ENCODE measurements around the gene EBF3. TPM values are rescaled to one million over a fixed set of nuclear protein-coding genes. Genes with fewer than 3 reads are reported as not detected.

Gene EBF3, protein sequence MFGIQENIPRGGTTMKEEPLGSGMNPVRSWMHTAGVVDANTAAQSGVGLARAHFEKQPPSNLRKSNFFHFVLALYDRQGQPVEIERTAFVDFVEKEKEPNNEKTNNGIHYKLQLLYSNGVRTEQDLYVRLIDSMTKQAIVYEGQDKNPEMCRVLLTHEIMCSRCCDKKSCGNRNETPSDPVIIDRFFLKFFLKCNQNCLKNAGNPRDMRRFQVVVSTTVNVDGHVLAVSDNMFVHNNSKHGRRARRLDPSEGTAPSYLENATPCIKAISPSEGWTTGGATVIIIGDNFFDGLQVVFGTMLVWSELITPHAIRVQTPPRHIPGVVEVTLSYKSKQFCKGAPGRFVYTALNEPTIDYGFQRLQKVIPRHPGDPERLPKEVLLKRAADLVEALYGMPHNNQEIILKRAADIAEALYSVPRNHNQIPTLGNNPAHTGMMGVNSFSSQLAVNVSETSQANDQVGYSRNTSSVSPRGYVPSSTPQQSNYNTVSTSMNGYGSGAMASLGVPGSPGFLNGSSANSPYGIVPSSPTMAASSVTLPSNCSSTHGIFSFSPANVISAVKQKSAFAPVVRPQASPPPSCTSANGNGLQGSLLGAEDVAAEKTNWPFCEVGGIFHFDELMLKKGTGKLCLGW
- under 0.01 and 0.15 TPM in 2 replicates for total RNA-seq

DNA sequence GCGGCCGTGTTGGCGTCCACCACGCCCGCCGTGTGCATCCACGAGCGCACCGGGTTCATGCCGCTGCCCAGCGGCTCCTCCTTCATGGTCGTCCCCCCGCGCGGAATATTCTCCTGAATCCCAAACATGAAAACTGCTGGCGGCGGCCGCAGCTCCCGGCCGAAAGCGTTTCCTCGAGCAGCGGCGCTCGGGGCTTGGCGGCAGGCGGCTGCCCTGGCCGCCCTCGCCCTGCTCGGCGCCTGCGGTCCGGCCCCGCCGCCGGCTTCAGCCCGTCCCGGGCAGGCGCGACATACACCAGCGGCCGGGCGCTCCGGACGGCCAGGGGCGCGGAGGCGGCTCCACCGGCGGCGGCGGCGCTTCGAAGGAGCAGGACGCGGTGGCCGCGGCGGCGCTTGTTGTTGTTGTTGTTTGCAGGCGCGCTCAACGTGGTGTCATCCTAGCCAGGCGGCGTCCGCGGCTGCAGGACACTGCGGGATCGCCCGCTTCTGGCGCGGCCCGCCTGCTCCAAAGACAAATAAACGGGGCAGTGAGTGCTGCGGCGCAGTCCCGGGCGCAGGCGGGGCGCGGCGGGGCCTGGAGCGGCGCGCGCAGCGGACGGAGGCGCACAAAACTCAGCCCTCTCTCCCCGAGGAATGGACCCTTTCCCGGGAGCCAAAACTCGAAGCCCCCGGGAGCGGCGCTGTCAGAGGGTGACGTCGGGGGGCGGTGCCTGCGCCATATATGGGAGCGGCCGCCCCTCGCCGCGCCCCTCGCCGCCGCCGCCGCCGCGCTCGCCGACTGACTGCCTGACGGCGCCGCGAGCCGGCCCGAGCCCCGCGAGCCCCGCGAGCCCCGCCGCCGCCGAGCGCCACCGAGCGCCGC, at the start of gene EBF3:
Gene EBF3 (minus strand): TSS at position 634 of the 861 bp plus-strand sequence. CDS start 506 bp downstream, at position 128.

Other genes starting within 250 kb of the EBF3 start
- gene C10orf143, start 146.6 kb upstream of the EBF3 start, total RNA-seq, result 0.65 and 0.91 TPM in 2 replicates
- gene GLRX3, start 172.1 kb upstream of the EBF3 start, total RNA-seq, result 114 and 141 TPM in 2 replicates